Nasal cavity respiratory epithelium epithelial cell of viscerocranial mucosa (primary cell): ENCODE results near the gene RB1. TPM values are rescaled to one million over a fixed set of nuclear protein-coding genes. Genes with fewer than 3 reads are reported as not detected.

ENCODE experiments used
- total RNA-seq: library from RNA; depleted of rRNA; stranded (reverse); fragments of >200 nt; gene quantifications from 2 replicates; pipeline ENCODE4 v1.2.3, GENCODE V29; 2014

RB1 gene
- 18.8 and 44.8 TPM in 2 replicates for total RNA-seq

GRCh38 chr13:48303359-48304142 lies at the start of gene RB1:
TSS of gene RB1 (plus strand) at chr13:48303751. CDS start at chr13:48303913, 162 bp downstream.

GRCh38 chr13:48412881-48413351 lies 109.4 kb downstream of the RB1 start, which contains the start of gene LPAR6:
TSS of gene LPAR6 (minus strand) at chr13:48413113. CDS start at chr13:48412423, 690 bp downstream.

Other genes with a start within 250 kb of the RB1 start
- 27.3 and 28.8 TPM in 2 replicates for gene MED4, start 208.6 kb upstream of the RB1 start, total RNA-seq
- gene ITM2B, start 70.5 kb upstream of the RB1 start, total RNA-seq = 80.0 and 312 TPM in 2 replicates
- 9.9 and 13.1 TPM in 2 replicates for gene LPAR6, start 109.4 kb downstream of the RB1 start, total RNA-seq
- gene RCBTB2, start 229.3 kb downstream of the RB1 start, total RNA-seq = 5.5 and 9.5 TPM in 2 replicates